ENCODE results near the gene DMRTC2. TPM values are rescaled to one million over a fixed set of nuclear protein-coding genes. Genes with fewer than 3 reads are reported as not detected.

Gene DMRTC2
- total RNA-seq, 2 experiments from 2014 or later, result not detected

DNA sequence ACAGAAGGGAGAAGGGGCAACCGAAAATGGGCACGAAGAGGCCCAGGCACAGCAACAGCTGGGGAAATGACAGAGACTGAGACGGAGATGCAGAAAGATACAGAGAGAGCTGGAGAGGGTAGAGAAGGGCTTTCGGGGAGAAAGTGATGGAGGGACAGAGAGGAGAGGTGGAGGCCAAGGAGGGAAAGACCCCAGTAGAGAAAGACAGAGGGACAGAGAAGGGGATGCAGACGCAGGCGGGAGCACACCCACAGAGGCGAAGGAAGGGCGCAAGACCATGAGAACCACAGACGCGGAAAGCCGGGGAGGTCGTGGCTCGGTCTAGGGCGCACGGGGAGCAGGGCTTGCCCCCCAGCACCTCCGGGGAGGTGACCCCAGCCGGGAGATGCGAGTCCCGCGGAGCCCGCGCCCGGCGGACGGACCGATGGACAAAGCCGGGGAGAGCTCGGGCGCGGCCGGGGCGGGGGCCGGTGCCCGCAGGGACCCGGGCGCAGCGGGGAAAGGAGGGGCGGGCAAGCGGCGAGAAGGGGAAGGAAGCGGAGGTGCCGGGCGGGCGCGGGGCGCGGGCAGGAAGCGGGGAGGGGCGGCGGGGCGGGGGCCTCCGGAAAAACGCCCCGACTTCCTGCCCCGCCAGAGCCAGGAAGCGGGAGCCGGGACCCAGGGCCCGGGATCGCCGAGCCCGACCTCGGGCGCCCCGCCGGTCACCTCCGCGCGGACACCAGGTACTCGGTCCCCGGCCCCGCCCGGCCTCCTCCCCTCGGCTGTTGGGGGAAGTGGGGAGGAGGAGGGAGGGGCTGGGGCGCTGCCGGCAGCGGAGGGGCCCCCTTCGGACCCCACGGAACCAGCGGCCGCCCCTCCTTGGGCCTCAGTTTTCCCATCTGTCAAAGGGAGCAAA is 38.0 kb downstream of the DMRTC2 start, which contains the start of gene ARHGEF1:
Gene ARHGEF1 (plus strand): TSS at position 617 of the 895 bp plus-strand sequence. CDS start 4,899 bp downstream, outside the sequence.
- H3K27me3 Mint-ChIP-seq (ENCODE audit: low read depth), result no peaks in the 10 kb centered on the region
- CTCF ChIA-PET, result interaction anchor here (3.9 to 11.7 kb wide), 2 partner anchors 8 to 19 kb away, joined by 19 to 176 read pairs; partner anchors contain the start of gene CD79A
- H3K9me3 Mint-ChIP-seq (ENCODE audit: insufficient read depth), result no peaks in the 10 kb centered on the region
- H3K36me3 Mint-ChIP-seq (ENCODE audit: low read depth), result peaks cover 41% of the 10 kb centered on the region
- peak; percentile 1 for ATAC-seq
- peak; percentile 70 for DNase-seq
- POLR2A ChIA-PET, result interaction anchor here (0.6 to 11.6 kb wide), 5 partner anchors 9 to 175 kb away, joined by 3 to 241 read pairs (median 16); partner anchors contain the start of genes CD79A and RPS19
- peaks cover 57% of the 10 kb centered on the region for H3K4me1 Mint-ChIP-seq (ENCODE audit: low read depth)
- peak within 1 kb of the TSS; percentile 98 for H3K27ac Mint-ChIP-seq
- H3K4me3 Mint-ChIP-seq, result peak within 1 kb of the TSS; percentile 95

DNA sequence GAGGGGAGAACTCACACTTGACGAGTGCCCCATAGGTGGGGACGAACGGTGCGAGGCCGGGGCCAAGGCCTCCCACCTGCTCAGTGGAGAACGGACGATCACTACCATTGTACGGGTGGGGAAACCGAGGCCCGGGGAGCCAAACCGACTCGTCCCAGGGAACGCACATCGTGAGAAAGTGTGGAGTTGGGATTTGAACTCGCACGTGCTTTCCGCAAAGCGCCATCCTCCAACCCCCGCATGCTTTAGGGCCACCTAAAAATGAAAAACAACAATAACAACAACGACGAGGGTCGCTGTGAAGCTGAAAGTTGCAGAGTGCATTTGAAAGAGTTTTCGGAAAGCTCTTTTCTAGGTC is 38.6 kb downstream of the DMRTC2 start:
- ChIA-PET CTCF (interaction anchor here (1.2 to 11.7 kb wide), 3 partner anchors 9 to 69 kb away, joined by 3 to 176 read pairs (median 19); partner anchors contain the start of gene CD79A), POLR2A (interaction anchor here (0.6 to 11.6 kb wide), 6 partner anchors 9 to 176 kb away, joined by 3 to 241 read pairs (median 11); partner anchors contain the start of genes CD79A and RPS19)
- H3K4me3 Mint-ChIP-seq, result peak overlapping the region; percentile 80
- H3K4me1 Mint-ChIP-seq (ENCODE audit: low read depth), result peaks cover 57% of the 10 kb centered on the region
- no peaks in the 10 kb centered on the region for H3K27me3 Mint-ChIP-seq (ENCODE audit: low read depth)
- peaks cover 47% of the 10 kb centered on the region for H3K36me3 Mint-ChIP-seq (ENCODE audit: low read depth)
- DNase-seq (no peak), ATAC-seq (no peak)
- H3K27ac Mint-ChIP-seq, result peak overlapping the region; percentile 87
- H3K9me3 Mint-ChIP-seq (ENCODE audit: insufficient read depth), result no peaks in the 10 kb centered on the region

DNA sequence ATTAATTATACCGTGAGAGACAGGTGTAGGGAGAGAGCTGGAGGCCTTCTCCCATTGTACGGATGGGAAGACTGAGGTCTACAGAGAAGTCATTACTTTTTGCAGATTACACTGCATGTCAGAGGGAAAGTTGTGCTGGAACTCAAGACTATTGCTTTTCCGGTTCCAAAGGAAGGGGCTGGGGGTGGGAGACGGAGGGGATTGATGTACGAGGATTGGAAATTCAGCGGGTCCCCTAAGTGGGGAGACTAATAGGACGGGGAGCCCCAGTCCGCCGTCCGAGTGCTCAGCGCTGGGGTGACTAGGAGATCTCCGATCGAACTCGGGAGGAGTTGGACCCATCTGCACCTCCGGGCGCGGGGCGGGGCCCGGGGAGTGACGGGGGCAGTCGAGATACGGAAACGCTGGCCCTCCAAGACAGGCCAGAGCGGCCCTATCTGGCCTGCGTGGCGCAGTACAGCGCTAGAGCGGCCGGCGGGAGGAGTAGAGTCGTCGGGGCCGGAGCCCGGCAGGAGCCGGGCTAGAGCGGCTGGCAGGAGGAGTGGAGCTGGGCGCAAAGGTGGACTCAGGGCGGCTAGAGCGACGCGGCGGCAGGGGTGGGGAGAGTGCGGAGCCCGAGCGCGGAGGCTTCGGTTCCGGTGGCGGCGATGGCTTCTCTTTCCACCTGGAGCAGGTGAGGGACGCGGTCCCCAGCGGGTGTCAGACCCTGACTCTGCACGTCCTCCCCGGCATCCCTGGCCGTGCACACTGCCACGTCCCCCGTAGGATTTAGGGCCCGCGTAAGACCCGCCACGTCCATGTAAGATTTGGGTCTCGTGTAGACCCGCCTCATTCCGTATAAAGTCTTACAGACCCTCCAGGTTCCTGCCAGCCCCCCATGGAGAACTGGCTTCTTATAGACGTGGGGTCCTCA is 39.2 kb downstream of the DMRTC2 start:
- POLR2A ChIA-PET, result interaction anchor here (1.0 to 11.6 kb wide), 6 partner anchors 10 to 64 kb away, joined by 3 to 241 read pairs (median 11); partner anchors contain the start of genes CD79A and RPS19
- H3K4me1 Mint-ChIP-seq (ENCODE audit: low read depth), result peaks cover 57% of the 10 kb centered on the region
- no peaks in the 10 kb centered on the region for H3K9me3 Mint-ChIP-seq (ENCODE audit: insufficient read depth)

DNA sequence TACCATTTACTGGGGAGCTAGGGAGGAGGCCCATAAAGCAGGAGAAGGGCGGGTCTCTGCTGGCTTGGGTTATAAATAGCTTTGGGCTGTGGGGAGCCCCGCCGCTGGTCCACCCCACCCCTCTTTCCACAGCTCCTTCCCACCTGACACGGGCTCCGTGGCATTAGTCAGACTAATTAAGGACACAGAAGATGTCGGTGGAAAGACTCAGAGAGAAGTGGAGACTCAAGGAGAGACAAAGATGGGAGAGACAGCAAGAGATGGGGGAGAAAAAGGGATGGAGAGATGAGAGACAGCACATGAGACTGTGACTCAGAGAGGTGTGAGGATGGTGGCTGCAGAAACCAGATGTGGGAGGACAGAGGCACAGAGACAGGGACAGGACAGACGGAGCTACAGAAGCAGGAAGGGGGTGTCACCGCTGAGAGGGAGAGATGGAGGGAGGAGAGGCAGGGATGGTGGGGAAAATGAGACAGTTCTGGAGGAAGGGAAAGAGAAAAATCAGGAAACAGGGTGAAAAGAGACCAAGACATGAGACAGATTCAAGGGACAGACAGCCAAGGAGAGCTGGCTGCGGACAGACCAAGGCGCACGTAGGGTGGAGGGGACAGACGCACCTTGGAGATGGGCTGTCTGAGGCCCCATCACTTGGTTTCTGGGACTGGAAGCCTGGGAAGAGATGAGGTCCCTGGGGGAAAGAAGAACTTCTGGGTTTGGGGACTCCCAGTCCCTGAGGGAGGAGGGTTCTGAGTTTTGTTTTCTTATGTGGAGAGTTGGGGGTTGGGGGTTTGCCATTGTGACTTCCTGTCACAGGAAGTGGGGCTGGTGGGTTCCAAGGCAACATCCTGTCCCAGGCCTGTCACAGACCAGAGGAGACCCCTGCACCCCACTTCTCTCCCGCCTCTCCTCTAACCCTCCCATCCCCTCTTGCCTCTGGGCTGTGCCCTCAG is 42.2 kb downstream of the DMRTC2 start:
- CTCF ChIA-PET, result interaction anchor here (0.7 to 11.7 kb wide), 13 partner anchors 9 to 148 kb away, joined by 3 to 176 read pairs (median 7); partner anchors contain the start of genes CD79A and RPS19
- peaks cover 77% of the 10 kb centered on the region for H3K36me3 Mint-ChIP-seq (ENCODE audit: low read depth)
- H3K4me3 Mint-ChIP-seq, result peak overlapping the region; percentile 80
- H3K27ac Mint-ChIP-seq, result peak overlapping the region; percentile 91
- ATAC-seq (peak; percentile 20), DNase-seq (peak; percentile 90)
- no peaks in the 10 kb centered on the region for H3K9me3 Mint-ChIP-seq (ENCODE audit: insufficient read depth)
- peaks cover 64% of the 10 kb centered on the region for H3K4me1 Mint-ChIP-seq (ENCODE audit: low read depth)
- no peaks in the 10 kb centered on the region for H3K27me3 Mint-ChIP-seq (ENCODE audit: low read depth)
- POLR2A ChIA-PET, result interaction anchor here (0.7 to 11.6 kb wide), 9 partner anchors 13 to 233 kb away, joined by 3 to 241 read pairs (median 12); partner anchors contain the start of genes CD79A, ERFL, RPS19 and ZNF574

More for the DNA sequence above, 39.2 kb downstream of the DMRTC2 start:
- peak; percentile 78 for ATAC-seq
- Mint-ChIP-seq H3K27ac (peak overlapping the region; percentile 87), H3K36me3 (ENCODE audit: low read depth) (peaks cover 53% of the 10 kb centered on the region), H3K4me3 (peak overlapping the region; percentile 80), H3K27me3 (ENCODE audit: low read depth) (no peaks in the 10 kb centered on the region)
- DNase-seq, result peak; percentile 94
- CTCF ChIA-PET, result interaction anchor here (1.0 to 11.7 kb wide), 5 partner anchors 10 to 68 kb away, joined by 3 to 176 read pairs (median 19); partner anchors contain the start of genes CD79A and RPS19

GRCh38 chr19:41887711-41888382 is 43.0 kb downstream of the DMRTC2 start:
- peak overlapping the region; percentile 91 for H3K27ac Mint-ChIP-seq
- DNase-seq (peak; percentile 91), ATAC-seq (peak; percentile 48)
- H3K9me3 Mint-ChIP-seq (ENCODE audit: insufficient read depth), result no peaks in the 10 kb centered on the region
- peaks cover 77% of the 10 kb centered on the region for H3K36me3 Mint-ChIP-seq (ENCODE audit: low read depth)
- CTCF ChIA-PET, result interaction anchor here (1.0 to 11.7 kb wide), 11 partner anchors 13 to 70 kb away, joined by 4 to 176 read pairs (median 7); partner anchors contain the start of genes CD79A and RPS19
- no peaks in the 10 kb centered on the region for H3K27me3 Mint-ChIP-seq (ENCODE audit: low read depth)
- peak overlapping the region; percentile 80 for H3K4me3 Mint-ChIP-seq
- POLR2A ChIA-PET, result interaction anchor here (0.6 to 11.6 kb wide), 8 partner anchors 14 to 58 kb away, joined by 3 to 241 read pairs (median 16); partner anchors contain the start of genes CD79A, ERFL and RPS19
- peaks cover 64% of the 10 kb centered on the region for H3K4me1 Mint-ChIP-seq (ENCODE audit: low read depth)

DNA sequence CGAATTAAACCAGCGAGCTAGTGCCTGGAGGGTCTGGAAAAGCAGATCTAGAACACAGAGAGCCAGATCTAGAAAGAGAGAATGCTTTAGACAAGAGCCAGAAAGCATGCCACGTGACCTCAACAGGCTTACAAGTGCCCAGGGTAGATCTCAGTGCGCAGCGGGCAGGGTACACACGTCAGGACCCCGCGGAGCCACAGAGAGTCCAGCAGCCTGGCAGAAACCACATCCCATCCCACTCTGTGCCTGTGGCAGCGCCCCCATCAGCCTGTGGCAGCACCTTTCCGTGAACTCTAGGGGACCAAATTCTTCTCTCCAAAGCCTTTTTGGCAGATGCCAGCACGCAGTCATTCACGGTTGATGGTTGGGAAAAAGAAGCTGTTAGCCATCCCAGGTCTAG is 44.1 kb downstream of the DMRTC2 start:
- ATAC-seq (no peak), DNase-seq (peak; percentile 49)
- H3K4me3 Mint-ChIP-seq, result peak overlapping the region; percentile 80
- peak overlapping the region; percentile 91 for H3K27ac Mint-ChIP-seq
- H3K9me3 Mint-ChIP-seq (ENCODE audit: insufficient read depth), result no peaks in the 10 kb centered on the region
- peaks cover 70% of the 10 kb centered on the region for H3K4me1 Mint-ChIP-seq (ENCODE audit: low read depth)
- POLR2A ChIA-PET, result interaction anchor here (1.3 to 11.6 kb wide), 6 partner anchors 13 to 57 kb away, joined by 3 to 241 read pairs (median 28); partner anchors contain the start of genes CD79A and RPS19
- no peaks in the 10 kb centered on the region for H3K27me3 Mint-ChIP-seq (ENCODE audit: low read depth)
- CTCF ChIA-PET, result interaction anchor here (1.3 to 11.7 kb wide), 6 partner anchors 15 to 56 kb away, joined by 4 to 176 read pairs (median 10); partner anchors contain the start of genes CD79A and RPS19
- H3K36me3 Mint-ChIP-seq (ENCODE audit: low read depth), result peaks cover 76% of the 10 kb centered on the region

DNA sequence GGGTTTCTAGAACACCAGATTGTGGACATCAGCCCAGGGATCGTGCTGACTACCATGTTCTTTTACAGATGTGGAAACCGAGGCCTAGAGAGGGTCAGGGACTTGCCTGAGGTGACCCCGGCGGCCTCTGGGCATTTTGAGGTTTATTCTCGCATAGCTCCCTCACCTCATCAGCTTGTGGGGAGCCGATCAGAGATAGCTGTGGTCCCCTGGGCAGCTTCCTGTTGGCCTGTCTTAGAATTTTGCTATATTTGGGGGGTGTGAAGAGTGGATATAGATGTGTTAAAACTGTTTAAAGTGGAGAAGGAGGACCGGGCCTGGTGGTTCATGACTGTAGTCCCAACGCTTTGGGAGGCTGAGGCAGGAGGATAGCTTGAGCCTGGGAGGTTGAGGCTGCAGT is 45.1 kb downstream of the DMRTC2 start:
- Mint-ChIP-seq H3K4me1 (ENCODE audit: low read depth) (peaks cover 77% of the 10 kb centered on the region), H3K9me3 (ENCODE audit: insufficient read depth) (no peaks in the 10 kb centered on the region), H3K27me3 (ENCODE audit: low read depth) (no peaks in the 10 kb centered on the region), H3K36me3 (ENCODE audit: low read depth) (peaks cover 72% of the 10 kb centered on the region), H3K27ac (peak overlapping the region; percentile 91), H3K4me3 (peak overlapping the region; percentile 3)
- ChIA-PET POLR2A (interaction anchor here (1.1 to 11.6 kb wide), 5 partner anchors 11 to 26 kb away, joined by 4 to 241 read pairs (median 20); partner anchors contain the start of genes CD79A and RPS19), CTCF (interaction anchor here (2.7 to 11.7 kb wide), 3 partner anchors 16 to 55 kb away, joined by 12 to 176 read pairs (median 45); partner anchors contain the start of genes CD79A and RPS19)
- DNase-seq (no peak), ATAC-seq (no peak)

- ATAC-seq (no peak), DNase-seq (no peak)
- ChIA-PET CTCF (interaction anchor here (1.1 to 11.7 kb wide), 3 partner anchors 17 to 43 kb away, joined by 3 to 176 read pairs (median 3); partner anchors contain the start of genes CD79A and RPS19), POLR2A (interaction anchor here (0.6 to 11.6 kb wide), 5 partner anchors 11 to 118 kb away, joined by 3 to 241 read pairs (median 6); partner anchors contain the start of genes CD79A and RPS19)
- Mint-ChIP-seq H3K9me3 (ENCODE audit: insufficient read depth) (no peaks in the 10 kb centered on the region), H3K36me3 (ENCODE audit: low read depth) (peaks cover 74% of the 10 kb centered on the region), H3K4me3 (no peak overlapping the region), H3K27ac (no peak overlapping the region), H3K4me1 (ENCODE audit: low read depth) (peaks cover 83% of the 10 kb centered on the region), H3K27me3 (ENCODE audit: low read depth) (no peaks in the 10 kb centered on the region)
Observed at GRCh38 chr19:41890936-41891335, 46.1 kb downstream of the DMRTC2 start.

GRCh38 chr19:41892173-41892902 is 47.5 kb downstream of the DMRTC2 start:
- Mint-ChIP-seq H3K4me1 (ENCODE audit: low read depth) (peaks cover 72% of the 10 kb centered on the region), H3K36me3 (ENCODE audit: low read depth) (peaks cover 63% of the 10 kb centered on the region), H3K4me3 (no peak overlapping the region), H3K27me3 (ENCODE audit: low read depth) (no peaks in the 10 kb centered on the region), H3K27ac (no peak overlapping the region), H3K9me3 (ENCODE audit: insufficient read depth) (no peaks in the 10 kb centered on the region)
- ATAC-seq (no peak), DNase-seq (no peak)
- ChIA-PET CTCF (interaction anchor here (1.0 to 11.7 kb wide), 2 partner anchors 18 to 45 kb away, joined by 3 to 176 read pairs; partner anchors contain the start of gene CD79A), POLR2A (interaction anchor here (11.6 kb wide), 2 partner anchors 18 to 29 kb away, joined by 192 to 241 read pairs; partner anchors contain the start of genes CD79A and RPS19)
